Suppressor macrophage treated with lipopolysaccharide for 4 hours (primary cell): ENCODE measurements around the gene ARHGEF6.
"Not testable (repeated sequence)": the region's sequence is repeated elsewhere in the genome, so short reads cannot be mapped to it uniquely, and the experiment has no call there.

Experiments used
- DNase-seq: peaks from one replicate; pipeline ENCODE4 v3.0.0-alpha.2; 2020

The ARHGEF6 gene

DNA sequence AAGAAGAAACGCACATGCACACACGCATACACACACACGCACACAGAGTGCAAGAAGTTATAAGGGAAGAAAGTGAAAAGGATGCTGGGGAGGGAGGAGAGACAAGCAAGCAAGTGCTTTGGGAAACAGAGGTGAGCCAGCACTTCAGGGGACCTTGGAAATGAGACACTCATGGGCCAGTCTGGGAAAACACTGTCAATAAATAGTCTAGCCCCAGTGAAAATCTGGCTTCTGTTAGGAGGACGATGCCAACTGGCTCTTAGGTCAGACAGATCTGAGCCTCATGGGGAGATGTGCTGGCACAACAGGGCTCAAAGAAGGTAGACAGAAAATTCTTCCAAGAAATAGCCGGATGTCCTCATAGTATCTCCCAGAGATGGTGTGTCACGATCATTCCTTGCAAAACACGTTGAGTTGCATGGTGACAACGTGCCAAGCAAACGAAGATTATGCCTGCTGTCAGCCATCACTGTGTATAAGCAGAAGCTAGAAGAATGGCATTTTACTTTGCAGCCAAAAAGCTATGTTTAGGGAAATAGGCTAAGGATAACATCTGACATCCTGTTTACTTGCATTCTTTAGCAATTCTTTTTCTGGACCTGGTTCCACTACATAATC lies 557 bp upstream of the ARHGEF6 start:
- DNase-seq = peak; percentile 35

DNA sequence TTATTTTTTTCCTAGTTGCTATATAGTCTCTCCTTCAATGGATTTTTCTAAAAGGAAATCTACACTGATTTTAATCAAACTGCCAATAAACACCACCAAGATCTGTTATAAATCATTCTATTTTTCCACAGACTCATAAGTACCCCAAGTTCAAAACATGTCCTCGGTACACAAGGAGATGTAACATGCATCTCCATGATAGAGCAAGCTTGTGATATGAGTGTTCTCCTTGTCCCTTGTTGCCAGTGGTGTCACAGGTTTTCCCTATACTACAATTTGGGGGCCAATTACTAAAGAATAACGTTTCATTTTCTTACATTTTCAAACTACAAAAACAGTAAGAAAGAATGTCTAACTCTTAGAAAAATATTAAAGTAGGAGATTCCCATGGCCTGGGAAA lies 491 bp downstream of the ARHGEF6 start:
- DNase-seq = no peak

DNA sequence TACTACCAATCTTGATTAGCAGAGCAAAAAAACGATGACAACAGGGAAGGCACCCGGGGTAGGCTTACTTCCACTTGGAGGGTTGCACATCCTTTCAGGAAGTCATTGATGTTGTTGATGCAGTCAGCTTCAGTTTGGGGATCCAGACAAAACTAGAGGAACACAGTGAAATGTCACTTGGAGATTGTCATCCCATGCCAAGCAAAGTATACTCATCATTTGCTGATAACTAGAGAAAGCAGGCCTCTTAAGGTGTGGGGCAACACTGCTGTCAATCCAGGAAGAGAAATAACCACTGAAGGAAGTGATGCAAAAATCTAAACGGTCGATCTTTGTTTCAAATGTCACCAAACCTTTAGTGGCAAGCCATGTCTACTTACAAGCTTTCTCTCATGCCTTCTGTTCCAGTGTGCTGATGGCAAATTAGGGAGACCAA lies 1.4 kb downstream of the ARHGEF6 start:
- peak; percentile 67 for DNase-seq

DNA sequence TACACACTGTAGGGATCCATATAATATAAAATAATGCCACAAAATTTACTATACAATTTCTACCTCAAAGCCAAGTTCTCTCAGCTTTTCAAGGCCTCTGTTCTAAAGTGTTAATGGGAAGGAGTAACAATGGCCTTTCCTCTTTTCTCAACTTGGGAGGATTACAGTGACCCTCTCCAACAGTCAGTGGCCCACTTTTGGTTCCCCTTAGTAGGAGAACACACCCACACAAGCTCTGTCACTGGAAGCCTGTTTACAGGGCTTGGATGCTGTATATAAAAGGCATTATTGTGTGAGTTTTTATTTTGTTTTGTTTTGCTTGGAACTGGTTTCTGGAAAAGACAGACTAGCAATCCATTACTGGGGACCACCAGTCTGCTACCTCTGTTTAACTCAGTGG lies 1.8 kb downstream of the ARHGEF6 start:
- DNase-seq = peak; percentile 60

DNA sequence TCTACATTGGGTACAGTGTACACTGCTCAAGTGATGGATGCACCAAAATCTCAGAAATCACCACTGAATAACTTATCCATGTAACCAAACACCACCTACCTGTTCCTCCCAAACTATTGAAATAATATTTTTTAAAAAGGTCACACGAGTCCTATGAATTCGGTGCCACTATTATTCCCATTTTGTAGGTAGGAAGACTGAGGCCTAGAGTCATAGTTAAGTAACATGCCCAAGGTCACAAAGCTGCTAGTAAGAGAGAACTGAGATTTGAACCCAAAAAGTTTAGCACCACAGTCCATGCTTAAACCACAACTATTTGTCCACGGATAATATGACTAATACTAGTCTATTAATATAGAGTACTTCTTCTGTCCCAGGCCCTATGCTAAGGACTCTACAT lies 2.7 kb downstream of the ARHGEF6 start:
- no peak for DNase-seq

DNA sequence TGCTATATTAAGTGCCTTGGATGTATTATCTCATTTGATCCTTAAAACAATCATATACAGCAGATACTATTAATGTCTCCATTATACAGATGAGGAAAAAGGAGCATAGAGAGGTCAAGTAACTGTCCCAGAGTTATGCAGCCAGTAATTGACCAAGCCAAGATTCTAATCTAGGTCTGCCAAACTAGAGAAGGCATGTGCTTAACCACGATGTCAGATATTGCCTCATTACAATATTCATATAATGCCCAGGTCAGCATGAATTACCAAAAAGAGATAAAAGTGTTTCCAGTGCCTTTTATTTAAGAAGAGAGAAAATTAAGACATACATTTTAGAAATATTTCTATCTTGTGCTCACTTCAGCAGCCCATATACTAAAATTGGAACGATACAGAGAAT lies 7.1 kb downstream of the ARHGEF6 start:
- DNase-seq = no peak

DNA sequence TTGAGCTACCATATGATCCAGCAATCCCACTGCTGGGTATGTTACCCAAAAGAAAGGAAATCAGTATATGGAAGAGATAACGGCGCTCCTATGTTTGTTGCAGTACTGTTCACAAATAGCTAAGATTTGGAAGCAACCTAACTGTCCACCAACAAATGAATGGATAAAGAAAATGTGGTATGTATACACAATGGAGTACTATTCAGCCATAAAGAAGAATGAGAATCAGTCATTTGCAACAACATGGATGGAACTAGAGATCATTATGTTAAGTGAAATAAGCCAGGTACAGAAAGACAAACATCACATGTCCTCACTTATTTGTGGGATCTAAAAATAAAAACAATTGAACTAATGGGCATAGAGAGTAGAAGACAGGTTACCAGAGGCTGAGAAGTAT lies 8.9 kb downstream of the ARHGEF6 start:
- not testable (repeated sequence) for DNase-seq

DNA sequence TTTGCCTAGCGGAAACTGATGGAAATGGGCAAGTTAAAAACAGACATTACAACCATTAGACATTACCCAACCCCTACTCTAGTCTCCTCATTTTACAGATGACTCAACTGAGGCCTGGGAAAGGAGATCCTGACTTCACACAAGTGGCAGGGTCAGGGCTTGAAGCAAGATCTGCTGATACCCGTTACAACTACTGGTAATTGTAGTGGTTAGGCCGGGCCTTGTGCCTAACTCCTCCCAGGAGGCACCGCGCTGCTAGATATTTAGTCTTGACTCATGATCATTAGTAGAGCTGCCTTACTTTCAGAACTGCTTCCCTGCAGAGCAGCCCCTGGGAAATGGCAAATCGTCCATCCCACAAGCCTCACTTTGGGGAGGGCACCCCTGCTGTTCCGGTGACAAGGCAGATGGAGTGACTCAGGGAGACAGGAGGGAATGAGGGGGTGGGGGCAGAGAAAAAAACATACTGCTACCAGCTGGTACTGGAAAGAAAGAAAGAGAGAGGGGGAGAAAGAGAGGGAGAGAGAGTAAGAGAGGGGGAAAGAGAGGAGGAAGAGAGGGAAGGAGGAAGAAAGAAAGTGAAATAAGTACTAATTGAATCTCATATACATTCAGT lies 12.2 kb downstream of the ARHGEF6 start:
- DNase-seq = peak; percentile 90

DNA sequence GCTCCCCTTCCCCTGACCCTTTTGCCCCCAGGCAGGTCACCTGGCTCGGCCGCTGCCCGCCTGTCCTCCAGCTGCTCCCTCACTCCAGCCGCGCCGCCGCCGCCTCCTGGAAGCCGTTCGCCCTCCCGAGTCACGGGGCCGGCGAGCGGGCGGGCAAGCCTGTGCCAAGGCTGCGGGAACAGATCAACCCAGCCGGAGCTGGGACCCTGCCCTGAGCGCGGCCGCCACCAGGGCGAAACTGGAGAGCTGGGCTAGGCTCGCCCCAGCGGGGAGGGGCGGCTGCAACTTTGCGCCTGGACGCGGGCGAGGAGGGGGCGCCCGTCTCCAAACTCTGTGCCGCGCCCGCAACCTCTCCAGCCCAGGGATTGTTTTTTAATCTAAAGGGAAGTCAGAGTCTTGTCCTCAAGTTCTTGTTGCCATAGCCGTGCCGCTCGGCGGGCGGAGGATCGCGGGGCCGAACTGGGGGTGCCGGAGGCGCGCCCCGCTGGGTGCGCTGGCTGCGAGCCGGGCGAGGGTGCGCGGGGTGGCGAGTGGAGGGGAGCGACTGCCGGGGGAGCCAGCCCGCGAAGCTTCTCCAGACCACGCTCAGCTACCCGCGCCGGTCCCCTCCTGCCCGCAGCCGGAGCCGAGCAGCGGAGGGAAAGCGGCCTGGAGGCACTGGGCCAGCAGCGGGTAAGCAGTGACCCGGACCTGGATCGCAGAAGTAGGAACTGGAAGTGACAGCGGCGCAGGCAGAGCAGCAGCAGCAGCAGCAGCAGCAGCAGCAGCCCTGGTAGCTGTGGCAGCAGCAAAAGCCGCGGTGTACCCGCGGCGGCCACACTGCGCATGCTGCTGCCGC lies 13.4 kb downstream of the ARHGEF6 start:
- peak; percentile 60 for DNase-seq

DNA sequence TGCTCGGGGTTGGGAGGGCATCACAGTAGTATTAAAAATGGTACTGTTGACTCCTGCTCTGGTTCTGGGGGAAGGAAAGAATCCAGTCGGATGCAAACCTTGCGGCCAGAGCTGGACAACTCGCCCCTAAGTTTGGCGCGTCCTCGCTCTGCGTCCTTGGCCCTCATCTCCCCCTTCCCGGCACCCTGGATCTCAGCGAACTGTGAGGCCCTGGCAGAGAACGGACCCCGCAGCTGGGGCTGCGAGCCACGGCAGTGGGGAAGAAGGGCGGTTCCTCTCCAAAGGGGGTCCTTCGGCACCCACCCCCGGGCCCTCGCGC lies 14.0 kb downstream of the ARHGEF6 start:
- DNase-seq = no peak

DNA sequence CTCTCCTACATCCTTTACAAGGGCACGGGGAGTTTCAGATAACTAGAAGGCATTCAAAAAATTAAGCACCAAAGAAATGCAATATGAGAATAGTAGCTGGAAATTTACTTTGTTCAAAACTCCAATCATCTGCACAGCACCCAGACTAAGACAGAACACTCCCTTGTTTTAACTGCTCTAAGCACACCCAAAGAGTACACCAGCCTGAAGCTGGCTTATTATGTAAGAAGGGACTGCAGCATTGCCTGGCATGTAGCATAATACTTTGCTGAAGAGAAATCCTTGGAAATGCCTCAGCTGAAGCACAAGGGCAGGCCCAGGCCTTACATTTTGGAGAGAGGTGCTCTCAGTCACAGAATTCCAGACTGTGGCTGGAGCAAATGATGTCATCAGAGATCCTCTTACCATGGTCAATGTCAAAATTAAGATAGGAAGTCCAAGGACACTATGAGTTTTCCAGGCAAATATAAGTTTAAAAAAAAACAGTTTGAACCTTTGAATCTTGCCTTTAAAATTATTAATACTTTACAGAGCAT lies 14.8 kb downstream of the ARHGEF6 start:
- no peak for DNase-seq

DNA sequence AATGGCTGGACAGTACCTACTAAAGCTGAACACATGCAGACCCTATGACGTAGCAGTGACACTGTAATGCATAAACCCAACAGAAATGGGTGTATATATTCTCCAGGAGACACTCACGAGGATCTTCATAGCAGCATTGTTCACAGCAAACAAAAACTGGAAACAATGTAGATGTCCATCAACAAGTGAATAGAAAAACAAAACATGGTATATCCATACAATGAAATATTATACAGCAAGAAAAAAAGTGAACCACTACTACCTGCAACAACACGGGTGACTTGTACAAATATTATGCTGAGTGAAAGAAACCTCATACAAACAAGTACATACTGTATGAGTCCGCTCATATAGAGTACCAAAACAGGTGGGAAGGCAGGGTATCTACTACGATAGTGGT lies 16.5 kb downstream of the ARHGEF6 start:
- no peak for DNase-seq

DNA sequence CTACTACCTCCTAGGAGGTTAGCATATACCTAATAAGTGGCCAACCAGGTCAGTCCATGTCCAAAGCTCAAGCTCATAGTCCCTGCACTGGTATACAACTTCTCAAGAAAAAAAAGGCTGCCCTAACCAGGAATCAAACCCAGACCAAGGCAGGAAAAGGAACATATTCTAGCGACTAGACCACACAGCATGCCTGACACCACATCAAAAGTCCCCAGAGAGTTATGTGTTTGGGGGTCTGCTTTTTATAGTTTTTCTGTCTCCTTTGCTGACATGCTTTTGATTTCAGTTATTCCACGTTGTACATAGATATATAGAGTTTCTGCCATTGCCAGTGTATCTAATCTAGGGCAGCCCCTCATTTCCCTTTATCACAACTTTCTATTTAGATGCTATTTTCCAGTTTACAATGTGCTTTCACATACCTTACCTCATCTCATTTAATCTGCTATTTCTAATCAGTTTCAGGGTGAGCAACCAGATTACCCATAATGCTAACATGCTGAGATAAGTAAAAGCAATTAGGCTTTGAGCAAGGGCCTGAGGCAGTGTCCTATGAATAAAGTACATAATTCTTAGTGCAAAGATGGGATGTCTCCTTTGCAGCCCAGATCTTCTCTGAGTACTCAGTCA lies 17.8 kb downstream of the ARHGEF6 start:
- DNase-seq = no peak

DNA sequence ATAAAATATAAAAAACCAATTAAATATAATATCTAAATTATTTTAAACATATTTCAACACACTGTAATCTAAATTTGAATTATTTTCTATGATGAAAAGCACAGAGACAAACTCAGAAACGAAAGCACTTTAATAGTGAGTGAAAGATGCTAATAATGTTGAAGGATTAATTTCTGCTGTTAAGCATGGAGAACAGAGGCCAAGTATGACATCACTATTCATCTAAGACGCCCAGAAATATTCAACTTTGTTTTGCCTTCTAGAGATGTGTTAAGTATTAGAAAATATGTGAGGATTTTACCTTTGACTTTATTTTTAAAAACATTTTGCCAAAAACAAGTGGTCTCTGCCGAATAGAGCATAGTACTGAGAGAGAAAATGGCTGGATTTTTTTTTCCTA lies 19.3 kb downstream of the ARHGEF6 start:
- no peak for DNase-seq

DNA sequence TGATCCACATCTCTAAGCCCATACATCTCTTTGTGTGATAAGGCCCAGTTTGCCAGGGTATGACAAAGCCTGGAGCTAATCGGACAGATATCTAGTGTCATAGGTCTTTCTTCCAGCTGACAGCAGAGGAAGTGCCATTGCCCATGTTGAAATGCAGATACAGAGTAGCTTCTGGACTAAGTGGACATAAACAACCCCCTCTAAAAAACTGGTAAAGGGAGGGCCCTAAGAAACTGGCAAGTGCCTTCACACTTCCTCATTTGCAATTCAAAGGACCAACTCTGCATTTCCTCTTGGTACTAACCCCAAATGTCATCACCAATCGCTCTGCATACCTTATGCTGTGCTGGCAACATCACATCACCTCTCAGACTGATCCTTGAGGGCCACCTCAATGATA lies 20.8 kb downstream of the ARHGEF6 start:
- DNase-seq = no peak

DNA sequence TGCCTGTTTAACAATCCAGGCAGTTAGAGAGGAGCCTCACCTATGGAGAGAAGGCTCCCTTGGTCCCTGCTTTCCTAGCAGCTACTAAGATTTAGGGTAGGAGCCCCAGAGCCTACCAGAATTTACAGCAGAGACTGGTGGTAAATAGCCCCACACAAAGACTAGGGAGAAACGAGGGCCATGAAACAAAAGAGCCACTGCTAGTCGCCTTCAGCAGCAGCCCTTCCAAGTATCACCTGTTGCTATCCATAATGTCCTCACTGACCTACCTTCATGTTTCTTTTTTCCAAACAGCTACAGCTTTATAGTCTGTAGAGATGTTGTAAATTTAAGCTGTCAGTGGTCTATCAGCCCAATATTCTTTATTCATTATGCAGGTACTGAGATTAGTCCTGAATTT lies 25.3 kb downstream of the ARHGEF6 start:
- DNase-seq = no peak

DNA sequence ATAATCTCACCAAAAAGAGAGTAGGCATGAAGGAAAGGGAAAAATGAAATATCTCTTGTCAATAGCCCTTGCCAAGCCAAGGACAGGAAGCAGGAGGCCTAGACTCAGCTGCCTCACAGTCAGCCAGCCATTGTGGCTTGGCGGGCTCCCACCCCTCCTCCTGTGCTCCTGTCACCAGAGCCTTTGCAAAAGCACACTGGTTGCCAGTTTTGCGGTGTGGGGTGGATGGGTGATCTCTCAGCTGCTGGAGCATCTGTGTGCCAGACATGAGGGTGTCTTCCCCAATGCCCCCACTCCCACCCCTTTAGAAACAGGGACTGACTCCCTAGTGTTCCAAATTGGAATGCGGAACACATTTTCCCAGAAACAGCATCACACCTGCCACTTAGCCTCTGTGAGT lies 26.1 kb downstream of the ARHGEF6 start:
- DNase-seq = peak; percentile 22

DNA sequence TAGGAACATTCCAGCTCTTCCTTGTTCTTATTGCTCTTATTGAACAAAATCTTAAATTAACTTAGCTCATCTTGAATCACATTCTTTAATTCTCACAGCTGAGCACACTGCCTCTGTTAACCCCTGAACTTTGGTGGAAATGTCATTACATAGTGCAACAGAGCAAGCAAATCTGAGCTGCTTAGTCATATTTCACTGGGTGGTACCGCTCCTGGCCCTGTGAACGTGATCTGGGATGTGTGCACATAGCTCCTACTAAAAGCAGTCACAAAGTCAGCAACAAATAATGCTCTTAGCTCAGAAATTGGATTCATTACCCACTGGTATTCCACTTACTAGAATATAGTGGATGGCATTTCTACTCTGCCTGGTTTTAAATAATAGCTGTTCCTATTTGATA lies 27.9 kb downstream of the ARHGEF6 start:
- peak; percentile 56 for DNase-seq

DNA sequence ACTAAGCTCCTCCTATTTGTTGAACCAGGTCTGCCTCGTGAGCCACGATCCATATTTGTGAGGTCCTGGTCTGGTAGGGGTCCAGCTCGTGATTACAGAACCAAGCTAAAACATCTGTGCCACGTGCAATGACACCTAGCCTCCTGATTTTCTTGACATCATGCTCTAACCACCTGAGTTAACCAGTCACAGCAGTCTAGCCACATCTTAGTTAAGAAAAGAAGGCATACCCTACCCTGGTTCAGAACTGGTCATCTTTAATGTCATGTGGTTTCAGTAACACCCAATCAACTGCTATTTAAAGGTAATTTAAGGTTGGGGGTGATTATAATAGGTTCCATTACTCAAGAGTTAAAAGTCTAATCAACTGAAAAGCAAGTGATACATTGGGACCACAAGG lies 28.4 kb downstream of the ARHGEF6 start:
- DNase-seq = no peak

DNA sequence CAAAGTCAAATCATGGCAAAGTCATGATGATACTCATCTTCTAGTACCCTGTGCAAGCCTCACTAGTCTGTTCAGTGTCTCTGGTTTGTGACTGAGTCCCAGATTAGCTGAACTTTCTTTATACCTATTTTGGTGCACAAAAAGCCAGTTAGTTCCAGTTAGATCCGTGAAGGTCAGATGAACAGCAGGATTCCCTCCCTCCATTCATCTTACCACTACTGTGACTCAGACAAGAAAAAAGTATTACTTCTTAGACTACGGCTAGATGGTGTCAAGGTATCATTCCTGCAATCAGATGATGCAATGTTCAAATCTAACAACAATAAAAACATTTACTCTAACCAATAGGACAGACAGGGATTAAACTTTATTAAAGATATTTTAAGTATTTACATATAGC lies 30.4 kb downstream of the ARHGEF6 start:
- no peak for DNase-seq

DNA sequence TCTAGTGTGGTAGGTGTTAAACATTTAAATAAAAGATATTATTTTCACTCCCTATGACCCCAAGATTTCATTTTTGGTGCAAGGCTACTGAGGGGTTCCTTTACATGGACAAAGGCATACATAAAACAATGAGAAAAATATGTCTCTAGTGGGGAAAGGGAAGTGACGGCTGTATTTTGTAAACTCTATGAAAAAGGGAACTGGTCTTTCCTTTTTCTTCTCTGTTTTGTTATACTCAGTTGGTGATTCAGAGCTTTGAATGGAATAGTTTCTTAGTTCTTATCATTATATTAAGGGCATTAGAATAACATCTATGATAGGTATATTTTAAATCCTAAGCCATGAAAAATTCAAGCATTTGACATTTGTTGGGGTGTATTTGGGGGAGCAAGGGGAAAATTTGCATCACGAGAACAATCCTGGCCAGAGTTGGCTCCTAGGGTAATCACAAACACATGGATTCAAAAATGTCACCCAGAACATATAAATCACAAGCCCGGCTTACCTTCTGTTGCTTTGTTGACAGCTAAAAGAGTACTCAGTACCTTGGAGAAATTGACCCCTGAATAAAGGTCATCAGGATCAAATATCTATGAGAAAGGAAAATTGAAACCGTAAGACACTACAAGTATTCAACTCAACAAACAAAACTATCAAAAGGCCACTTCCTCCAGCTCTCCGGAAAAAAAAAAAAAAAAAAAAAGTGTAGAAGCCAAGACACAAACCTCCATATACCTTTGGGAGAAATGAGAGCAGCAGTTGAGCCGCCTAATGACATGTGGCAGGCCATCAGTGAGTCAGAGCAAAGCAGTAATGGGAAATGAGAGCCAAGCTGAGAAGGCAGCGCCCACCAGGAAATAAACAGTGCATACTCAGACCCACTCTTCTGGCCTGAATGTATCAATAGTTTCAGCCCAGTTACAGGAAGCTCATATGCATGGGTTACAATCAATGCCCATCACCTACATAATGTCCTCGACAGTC lies 33.4 kb downstream of the ARHGEF6 start:
- peak; percentile 65 for DNase-seq
